H1 (cell line): ENCODE data around the gene GPX5. TPM values are rescaled to one million over a fixed set of nuclear protein-coding genes. Genes with fewer than 3 reads are reported as not detected.

Source experiments
- ATF3 ChIP-seq: IDR thresholded peaks from 2 replicates; pipeline ENCODE4 v1.6.1; 2011; ENCODE audit warnings: low read depth, mild to moderate bottlenecking, low read length; ENCODE audit not compliant: insufficient read depth
- CEBPB ChIP-seq: IDR thresholded peaks from 2 replicates; pipeline ENCODE4 v1.6.1; 2012; ENCODE audit warnings: low read depth, low read length
- CHD7 ChIP-seq: fragments of 300-600 bp; sonication (generic); IDR thresholded peaks from 2 replicates; pipeline ENCODE4 v1.7.1; 2012; ENCODE audit warnings: low read length, moderate library complexity, mild to moderate bottlenecking, inconsistent platforms; ENCODE audit not compliant: insufficient replicate concordance
- KDM5A ChIP-seq: fragments of 200-600 bp; IDR thresholded peaks from 2 replicates; pipeline ENCODE4 v1.7.1; 2012; ENCODE audit warnings: mild to moderate bottlenecking, low read length, inconsistent platforms, mixed read lengths
- POLR2A ChIP-seq, 2 experiments: IDR thresholded peaks; 1 replicate in 1 of 2; 2 replicates in 1 of 2; pipeline ENCODE4 v1.6.1; 2011; ENCODE audit warnings: low read depth in 2 of 2, low read length in 2 of 2, mild to moderate bottlenecking in 2 of 2; ENCODE audit errors: control extremely low read depth in 1 of 2
- POU5F1 ChIP-seq: IDR thresholded peaks from 2 replicates; pipeline ENCODE4 v1.6.1; 2011; ENCODE audit warnings: low read depth, mild to moderate bottlenecking, low read length, moderate library complexity
- RXRA ChIP-seq: IDR thresholded peaks from 2 replicates; pipeline ENCODE4 v1.6.1; 2011; ENCODE audit warnings: low read depth, mild to moderate bottlenecking, low read length, moderate library complexity; ENCODE audit not compliant: insufficient read depth
- SRF ChIP-seq: IDR thresholded peaks from 2 replicates; pipeline ENCODE4 v1.6.1; 2011; ENCODE audit warnings: mild to moderate bottlenecking, low read depth, low read length, moderate library complexity
- TAF7 ChIP-seq: optimal IDR thresholded peaks from 2 replicates; pipeline ENCODE3; 2011; ENCODE audit warnings: low read depth, mild to moderate bottlenecking, inconsistent platforms, low read length, moderate library complexity, borderline replicate concordance
- ZNF274 ChIP-seq: IDR thresholded peaks from 2 replicates; pipeline ENCODE4 v1.7.0; 2012; ENCODE audit warnings: low read length, borderline replicate concordance; ENCODE audit errors: extremely low read depth
- polyA plus RNA-seq, 7 experiments: library from polyadenylated mRNA; depleted of rRNA in 3 of 7; stranded (reverse) in 5 of 7; unstranded in 2 of 7; fragments of >200 nt in 5 of 7; fragments of 200-250 nt in 2 of 7; gene quantifications; 1 replicate in 5 of 7; 2 replicates in 1 of 7; 4 replicates in 1 of 7; pipeline versions ENCODE4 v1.2.1 to v1.2.3, GENCODE V29; 2011 to 2013; ENCODE audit warnings: missing spikeins in 2 of 7, mixed read lengths in 2 of 7
- total RNA-seq: library from RNA; stranded (reverse); fragmentation: NEBNext Ultra II Directional; extraction: Animal tissue kit (Norgen Biotek cat#: 25700); gene quantifications from 2 replicates; pipeline ENCODE4 v1.2.1, GENCODE V29; 2021

Gene GPX5
- total and polyA plus RNA-seq, 2 of the 8 experiments (the other 6 are each of a cell fraction or from before 2014, with no cell fraction given): 0.08 TPM; not detected in 1

GRCh38 chr6:28489366-28490204 is 36.1 kb upstream of the GPX5 start (continued):
- TF ChIP-seq POLR2A (IDR thresholded peaks at IDR 0.05; ENCODE audit: control extremely low read depth in 1 of 2, low read depth in 2 of 2, low read length in 2 of 2) (peak; percentile 52 to 75), ZNF274 (no peak), CEBPB (no peak), POU5F1 (no peak), SRF (0 out of 2 replicates have a peak, but pooled peaks have one; percentile 18), ATF3 (peak; percentile 79), RXRA (no peak), CHD7 (no peak), TAF7 (no peak), KDM5A (no peak)
